Measurements from ENCODE around the gene KRTAP25-1.

Gene KRTAP25-1

GRCh38 chr21:30289215-30289614 lies at the start of gene KRTAP25-1:
Gene KRTAP25-1, minus strand, starts transcription at chr21:30289514. Its CDS starts 24 bp downstream, at chr21:30289490.
- no peak for DNase-seq

GRCh38 chr21:30338717-30339116 lies 49.4 kb upstream of the KRTAP25-1 start:
- DNase-seq, result no peak

- no peak for DNase-seq
Measured at GRCh38 chr21:30337772-30338171, 48.5 kb upstream of the KRTAP25-1 start.

GRCh38 chr21:30337276-30337744 lies 48.0 kb upstream of the KRTAP25-1 start, which contains the start of gene KRTAP27-1:
Gene KRTAP27-1, minus strand, starts transcription at chr21:30337694. Its CDS starts 26 bp downstream, at chr21:30337668.
- no peak for DNase-seq

- peak; percentile 61 for DNase-seq
Measured at GRCh38 chr21:30336596-30336995, 47.3 kb upstream of the KRTAP25-1 start.

GRCh38 chr21:30333736-30334135 lies 44.4 kb upstream of the KRTAP25-1 start:
- DNase-seq, result no peak

GRCh38 chr21:30332681-30333080 lies 43.4 kb upstream of the KRTAP25-1 start:
- DNase-seq, result peak; percentile 25

GRCh38 chr21:30329203-30329875 lies 40.0 kb upstream of the KRTAP25-1 start:
- peak; percentile 22 for DNase-seq

GRCh38 chr21:30326390-30326789 lies 37.1 kb upstream of the KRTAP25-1 start:
- no peak for DNase-seq

- DNase-seq, result no peak
Measured at GRCh38 chr21:30320215-30320614, 30.9 kb upstream of the KRTAP25-1 start, which contains the start of gene KRTAP26-1. Gene KRTAP26-1, minus strand, starts transcription at chr21:30320315. Its CDS starts 280 bp downstream, at chr21:30320035.

GRCh38 chr21:30315701-30316100 lies 26.4 kb upstream of the KRTAP25-1 start:
- DNase-seq, result no peak

- DNase-seq, result no peak
Measured at GRCh38 chr21:30306884-30307283, 17.6 kb upstream of the KRTAP25-1 start.

GRCh38 chr21:30305136-30305535 lies 15.8 kb upstream of the KRTAP25-1 start:
- DNase-seq, result no peak

- DNase-seq, result no peak
Measured at GRCh38 chr21:30282850-30283249, 6.5 kb downstream of the KRTAP25-1 start, which contains the start of gene KRTAP24-1. Gene KRTAP24-1, minus strand, starts transcription at chr21:30282950. Its CDS starts 18 bp downstream, at chr21:30282932.

GRCh38 chr21:30271611-30272010 lies 17.7 kb downstream of the KRTAP25-1 start:
- no peak for DNase-seq

GRCh38 chr21:30271156-30271555 lies 18.2 kb downstream of the KRTAP25-1 start:
- peak; percentile 9 for DNase-seq

- no peak for DNase-seq
Measured at GRCh38 chr21:30269803-30270530, 19.3 kb downstream of the KRTAP25-1 start.

GRCh38 chr21:30268608-30269197 lies 20.6 kb downstream of the KRTAP25-1 start:
- DNase-seq, result no peak

- DNase-seq, result peak; percentile 38
Measured at GRCh38 chr21:30257773-30258172, 31.5 kb downstream of the KRTAP25-1 start.

GRCh38 chr21:30256100-30256499 lies 33.2 kb downstream of the KRTAP25-1 start:
- DNase-seq, result no peak

- no peak for DNase-seq
Measured at GRCh38 chr21:30255679-30256078, 33.6 kb downstream of the KRTAP25-1 start.

- peak; percentile 9 for DNase-seq
Measured at GRCh38 chr21:30251781-30252180, 37.5 kb downstream of the KRTAP25-1 start.

- DNase-seq, result no peak
Measured at GRCh38 chr21:30249936-30250335, 39.4 kb downstream of the KRTAP25-1 start.

Data from fibroblast of skin of right biceps (primary cell).